ENCODE results near the gene TMF1.
A peak's percentile ranks its signal among the peaks of the same experiment; 100 is the strongest.

Gene TMF1

GRCh38 chr3:69013253-69014021, 38.7 kb downstream of the TMF1 start, which contains the start of gene EOGT:
TSS of gene EOGT (minus strand) at chr3:69013684. CDS start at chr3:69009846, 3,838 bp downstream.
- peak within 1 kb of the TSS; percentile 99 for H3K27ac ChIP-seq
- TF ChIP-seq CTCF (IDR thresholded peaks at IDR 0.05) = peak; percentile 54 to 63
- peak within 1 kb of the TSS; percentile 88 to 92 for H3K4me3 ChIP-seq
- peaks cover 0 to 59% (median 33%) of the 10 kb centered on the region in 4 donors for H3K4me1 ChIP-seq
- H3K36me3 ChIP-seq = peaks cover 5 to 8% (median 7%) of the 10 kb centered on the region in 3 donors
- intact Hi-C loops (cut with DNase I; ENCODE audit: low total_unique reads) = loop anchor here (10.0 kb wide), 1 partner anchor 71 kb away; the partner anchor contains the start of genes ARL6IP5 and UBA3
- H3K9me3 ChIP-seq = no peaks in the 10 kb centered on the region
- peak; percentile 87 to 96 for DNase-seq
- no peaks in the 10 kb centered on the region for H3K27me3 ChIP-seq

GRCh38 chr3:69012800-69013252, 39.3 kb downstream of the TMF1 start:
- TF ChIP-seq CTCF (IDR thresholded peaks at IDR 0.05) = no peak
- Histone ChIP-seq H3K4me1 (peaks cover 0 to 65% (median 33%) of the 10 kb centered on the region in 4 donors), H3K36me3 (peaks cover 11 to 13% (median 13%) of the 10 kb centered on the region in 3 donors), H3K9me3 (no peaks in the 10 kb centered on the region), H3K27ac (peak overlapping the region; percentile 99), H3K4me3 (peak overlapping the region; percentile 88 to 92), H3K27me3 (no peaks in the 10 kb centered on the region)
- peak; percentile 46 to 86 for DNase-seq
- intact Hi-C loops (cut with DNase I; ENCODE audit: low total_unique reads) = loop anchor here (10.0 kb wide), 1 partner anchor 72 kb away; the partner anchor contains the start of genes ARL6IP5 and UBA3

GRCh38 chr3:69012100-69012799, 39.9 kb downstream of the TMF1 start:
- intact Hi-C loops (cut with DNase I; ENCODE audit: low total_unique reads) = loop anchor here (10.0 kb wide), 1 partner anchor 73 kb away; the partner anchor contains the start of genes ARL6IP5 and UBA3
- Histone ChIP-seq H3K36me3 (peaks cover 14 to 19% (median 16%) of the 10 kb centered on the region in 3 donors), H3K27ac (peak overlapping the region; percentile 99), H3K4me3 (peak overlapping the region; percentile 88 to 92), H3K9me3 (no peaks in the 10 kb centered on the region), H3K4me1 (peaks cover 0 to 71% (median 33%) of the 10 kb centered on the region in 4 donors), H3K27me3 (no peaks in the 10 kb centered on the region)
- peak; percentile 50 to 88 for DNase-seq
- TF ChIP-seq CTCF (IDR thresholded peaks at IDR 0.05) = no peak

GRCh38 chr3:69011096-69011730, 40.9 kb downstream of the TMF1 start:
- H3K9me3 ChIP-seq = no peaks in the 10 kb centered on the region
- intact Hi-C loops (cut with DNase I; ENCODE audit: low total_unique reads) = loop anchor here (10.0 kb wide), 1 partner anchor 74 kb away; the partner anchor contains the start of genes ARL6IP5 and UBA3
- H3K27me3 ChIP-seq = no peaks in the 10 kb centered on the region
- H3K36me3 ChIP-seq = peaks cover 24 to 29% (median 25%) of the 10 kb centered on the region in 3 donors
- DNase-seq = no peak
- H3K4me3 ChIP-seq = peak overlapping the region; percentile 88 to 92
- no peak for TF ChIP-seq CTCF (IDR thresholded peaks at IDR 0.05)
- peaks cover 0 to 80% (median 36%) of the 10 kb centered on the region in 4 donors for H3K4me1 ChIP-seq
- peak overlapping the region; percentile 99 for H3K27ac ChIP-seq

Measured in tibial artery (tissue), 4 donors.